HG03103 (cell line): Measurements from ENCODE around the gene MFAP4.
A peak's percentile ranks its signal among the peaks of the same experiment; 100 is the strongest.

ENCODE experiments used
- ATAC-seq: cut with Tn5 transposase; IDR thresholded peaks from one replicate; pipeline ENCODE4 v1.9.1; 2021; ENCODE audit warnings: low read depth; ENCODE audit not compliant: unreplicated experiment

MFAP4 gene

DNA sequence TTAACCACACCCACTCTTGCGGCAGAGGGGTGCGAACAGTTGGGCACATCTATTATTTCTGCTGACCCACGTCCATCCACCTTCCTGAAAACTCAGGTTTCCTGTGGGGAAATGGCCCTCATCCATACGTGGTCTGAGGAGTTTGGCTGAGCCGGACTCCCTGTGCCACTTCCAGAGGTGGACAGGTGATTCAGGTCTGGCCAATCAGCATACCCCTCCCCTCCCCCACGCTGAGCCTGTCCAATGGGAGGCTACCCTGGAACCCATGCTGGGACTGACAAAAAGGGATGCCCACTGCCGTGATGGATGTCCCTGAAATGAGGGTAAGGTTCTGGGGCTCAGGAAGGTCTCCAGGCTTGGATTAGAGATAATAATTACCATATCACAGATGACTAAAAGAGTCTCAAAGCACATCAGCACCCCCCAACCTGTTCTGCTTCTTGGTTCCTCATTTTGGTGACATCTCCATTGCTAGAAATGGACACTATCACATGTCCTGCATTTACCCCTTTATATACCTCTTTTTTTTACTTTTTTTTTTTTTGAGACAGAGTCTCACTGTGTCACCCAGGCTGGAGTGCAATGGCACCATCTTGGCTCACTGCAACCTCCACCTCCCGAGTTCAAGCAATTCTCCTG, 14.0 kb downstream of the MFAP4 start:
- ATAC-seq, result no peak

- no peak for ATAC-seq
Observed at GRCh38 chr17:19372439-19372838, 14.6 kb downstream of the MFAP4 start.

- no peak for ATAC-seq
Observed at GRCh38 chr17:19372011-19372370, 15.0 kb downstream of the MFAP4 start.

GRCh38 chr17:19371259-19372010, 15.6 kb downstream of the MFAP4 start:
- no peak for ATAC-seq

- no peak for ATAC-seq
Observed at GRCh38 chr17:19370493-19370960, 16.5 kb downstream of the MFAP4 start.

GRCh38 chr17:19369846-19370492, 17.0 kb downstream of the MFAP4 start:
- ATAC-seq, result no peak

- no peak for ATAC-seq
Observed at GRCh38 chr17:19369107-19369778, 17.7 kb downstream of the MFAP4 start.

- ATAC-seq, result no peak
Observed at GRCh38 chr17:19368229-19368628, 18.8 kb downstream of the MFAP4 start.

DNA sequence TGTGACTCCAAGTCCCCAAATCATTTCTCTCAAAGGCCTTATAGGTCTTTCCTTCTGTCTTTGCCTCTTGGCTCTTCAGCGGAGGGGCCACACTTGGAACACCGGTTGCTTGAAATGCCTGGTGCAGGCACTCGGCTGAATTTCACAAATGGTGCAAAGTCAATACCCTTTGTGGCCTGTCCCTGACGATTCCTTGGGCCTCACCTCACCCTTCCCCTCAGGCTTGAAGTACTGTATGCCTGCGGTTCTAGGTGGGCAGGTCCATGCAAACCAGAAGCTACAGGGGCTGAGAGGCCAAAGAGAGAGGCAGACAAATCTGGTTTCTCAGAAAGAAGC, 20.4 kb downstream of the MFAP4 start:
- no peak for ATAC-seq

GRCh38 chr17:19365833-19366636, 21.0 kb downstream of the MFAP4 start:
- ATAC-seq, result no peak

- no peak for ATAC-seq
Observed at GRCh38 chr17:19365499-19365817, 21.5 kb downstream of the MFAP4 start.

DNA sequence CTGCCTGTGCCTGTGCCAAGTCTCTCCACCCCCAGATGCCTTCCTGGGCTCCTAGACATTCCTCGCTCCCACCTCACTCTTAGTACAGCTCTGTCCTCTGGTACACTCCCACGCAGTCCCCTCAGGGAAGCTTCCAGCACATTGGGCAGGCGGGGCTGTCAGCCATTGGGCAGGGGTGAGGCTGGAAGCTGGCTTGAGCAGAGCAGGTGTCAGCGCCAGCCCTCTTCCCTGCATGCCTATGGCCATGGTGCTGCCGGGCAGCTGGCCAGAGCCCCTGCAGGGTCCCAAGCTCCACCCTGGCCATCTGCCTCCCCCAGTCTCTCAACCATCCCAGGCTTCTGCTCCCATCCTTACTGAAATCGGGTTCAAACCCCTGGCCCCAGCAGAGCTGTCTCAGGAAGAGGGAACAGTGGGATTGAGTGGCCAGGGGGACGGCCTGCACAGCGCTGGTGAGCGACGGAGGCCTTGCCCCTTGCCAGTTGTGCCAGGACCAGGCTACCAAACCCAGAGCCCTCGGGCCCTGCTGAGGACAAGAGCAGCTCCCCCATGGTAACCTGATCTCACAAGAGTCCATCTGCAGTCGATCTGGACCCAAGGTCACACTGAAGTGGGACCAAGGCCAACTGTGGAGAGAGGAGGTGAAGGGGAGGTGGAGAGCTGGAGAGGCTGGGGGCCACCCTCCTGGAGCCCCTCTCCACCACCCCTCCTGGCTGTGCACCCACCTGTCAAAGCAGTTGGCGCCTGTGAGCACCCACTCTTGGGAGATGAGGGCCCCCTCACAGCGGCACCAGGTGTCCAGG, 22.1 kb downstream of the MFAP4 start:
- no peak for ATAC-seq

- ATAC-seq, result no peak
Observed at GRCh38 chr17:19363460-19364035, 23.4 kb downstream of the MFAP4 start.

GRCh38 chr17:19363114-19363438, 23.9 kb downstream of the MFAP4 start:
- no peak for ATAC-seq

- ATAC-seq, result peak; percentile 72
Observed at GRCh38 chr17:19362277-19363113, 24.5 kb downstream of the MFAP4 start, which contains the start of gene B9D1. Gene B9D1, minus strand, starts transcription at chr17:19362723. Its CDS starts 154 bp downstream, at chr17:19362569.

DNA sequence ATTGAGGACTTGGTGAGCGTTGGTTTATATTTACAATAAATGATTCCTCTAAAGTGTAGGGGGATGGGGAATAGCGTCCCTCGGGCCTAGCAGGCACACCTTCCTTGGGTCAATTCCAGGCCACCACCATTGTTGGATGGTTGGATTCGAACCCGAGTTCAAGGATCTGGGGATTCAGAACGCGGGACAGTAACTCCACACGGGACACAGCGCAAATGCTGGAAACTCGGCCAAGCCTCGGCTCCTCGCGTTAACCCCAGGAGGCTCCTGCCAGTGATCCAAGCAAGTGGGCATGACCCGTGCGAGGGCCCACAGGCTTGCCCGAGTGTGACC, 25.1 kb downstream of the MFAP4 start:
- ATAC-seq, result no peak

- ATAC-seq, result no peak
Observed at GRCh38 chr17:19361326-19361725, 25.7 kb downstream of the MFAP4 start.

GRCh38 chr17:19360772-19361171, 26.2 kb downstream of the MFAP4 start:
- ATAC-seq, result no peak

DNA sequence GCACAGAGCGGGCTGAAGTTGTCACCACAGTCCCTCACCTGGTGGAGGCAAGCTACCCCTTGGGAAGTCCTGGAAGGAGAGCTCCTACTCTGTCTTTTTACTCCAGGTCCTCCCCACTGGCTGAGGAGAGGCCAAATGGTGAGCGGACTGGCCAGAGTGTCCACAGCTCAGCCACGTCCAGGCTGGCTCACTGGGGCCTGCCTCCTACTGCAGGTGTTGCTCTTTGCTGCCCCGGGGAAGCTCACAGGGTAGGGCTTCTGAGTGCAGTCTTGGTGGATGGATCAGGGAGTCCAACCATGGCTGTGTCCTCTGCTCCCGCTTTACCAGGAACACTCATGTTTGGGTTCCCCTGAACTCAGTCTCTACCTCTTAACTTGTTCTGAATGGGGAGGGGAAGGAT, 27.1 kb downstream of the MFAP4 start:
- ATAC-seq, result no peak
